Astrocyte of the spinal cord (primary cell): ENCODE results near the gene OR4C45.
"Not testable (repeated sequence)": the region's sequence is repeated elsewhere in the genome, so short reads cannot be mapped to it uniquely, and the experiment has no call there.

Experiments used
- DNase-seq: peaks from one replicate; pipeline ENCODE4 v3.0.0; 2011; ENCODE audit warnings: low read depth, low spot score
- H3K4me3 ChIP-seq: 2 replicates; pipeline ENCODE4 v1.5.1; 2011; ENCODE audit warnings: low read depth, mild to moderate bottlenecking, low read length, moderate library complexity
- CTCF ChIP-seq: IDR thresholded peaks from 2 replicates; pipeline ENCODE4 v1.5.1; 2012; ENCODE audit warnings: low read depth, mild to moderate bottlenecking, low read length, inconsistent platforms
- in situ Hi-C: cut with HindIII; loops from 2 replicates; pipeline ENCODE4 v1.10.0; 2017; ENCODE audit warnings: low sequenced_read_pairs

OR4C45 gene

GRCh38 chr11:50032574-50032973, at the start of gene OR4C45:
Gene OR4C45 (plus strand): TSS chr11:50032874.
- in situ Hi-C loops: no loop called here
- no peak for DNase-seq
- no peak for TF ChIP-seq CTCF
- H3K4me3 ChIP-seq: no peak within 1 kb of the TSS

- no peak overlapping the region for H3K4me3 ChIP-seq
- in situ Hi-C loops: no loop called here
- no peak for DNase-seq
- no peak for TF ChIP-seq CTCF
Observed at GRCh38 chr11:49995565-49995964, 37.1 kb upstream of the OR4C45 start.

- H3K4me3 ChIP-seq: no peak overlapping the region
- TF ChIP-seq CTCF: no peak
- in situ Hi-C loops: no loop called here
- no peak for DNase-seq
Observed at GRCh38 chr11:50030193-50030592, 2.5 kb upstream of the OR4C45 start.

GRCh38 chr11:50036239-50036638, 3.6 kb downstream of the OR4C45 start:
- H3K4me3 ChIP-seq, DNase-seq, in situ Hi-C loops: not testable (repeated sequence)

- DNase-seq: no peak
- no peak for TF ChIP-seq CTCF
- no peak overlapping the region for H3K4me3 ChIP-seq
- in situ Hi-C loops: no loop called here
Observed at GRCh38 chr11:50037251-50037650, 4.6 kb downstream of the OR4C45 start.

- TF ChIP-seq CTCF: no peak
- in situ Hi-C loops: no loop called here
- no peak overlapping the region for H3K4me3 ChIP-seq
- DNase-seq: no peak
Observed at GRCh38 chr11:50044647-50045046, 12.0 kb downstream of the OR4C45 start.

GRCh38 chr11:50063056-50063455, 30.4 kb downstream of the OR4C45 start:
- H3K4me3 ChIP-seq, in situ Hi-C loops, DNase-seq: not testable (repeated sequence)

GRCh38 chr11:50070389-50070788, 37.7 kb downstream of the OR4C45 start:
- no peak for TF ChIP-seq CTCF
- in situ Hi-C loops: no loop called here
- no peak overlapping the region for H3K4me3 ChIP-seq
- DNase-seq: no peak
